NCI-H2171 (cell line): Measurements from ENCODE around the gene PAPPA2.
"Not testable (repeated sequence)": the region's sequence is repeated elsewhere in the genome, so short reads cannot be mapped to it uniquely, and the experiment has no call there.

Experiments used
- DNase-seq: peaks from one replicate; lab custom pipeline; 2025; lab: John Stamatoyannopoulos, UW

Gene PAPPA2

GRCh38 chr1:176696109-176696508 lies 233.1 kb downstream of the PAPPA2 start:
- no peak for DNase-seq

- no peak for DNase-seq
Observed at GRCh38 chr1:176696689-176697088, 233.7 kb downstream of the PAPPA2 start.

- DNase-seq = no peak
Observed at GRCh38 chr1:176699821-176700220, 236.8 kb downstream of the PAPPA2 start.

GRCh38 chr1:176701151-176701866 lies 238.3 kb downstream of the PAPPA2 start:
- no peak for DNase-seq

- no peak for DNase-seq
Observed at GRCh38 chr1:176702901-176703300, 239.9 kb downstream of the PAPPA2 start.

- DNase-seq = no peak
Observed at GRCh38 chr1:176705585-176705984, 242.6 kb downstream of the PAPPA2 start.

DNA sequence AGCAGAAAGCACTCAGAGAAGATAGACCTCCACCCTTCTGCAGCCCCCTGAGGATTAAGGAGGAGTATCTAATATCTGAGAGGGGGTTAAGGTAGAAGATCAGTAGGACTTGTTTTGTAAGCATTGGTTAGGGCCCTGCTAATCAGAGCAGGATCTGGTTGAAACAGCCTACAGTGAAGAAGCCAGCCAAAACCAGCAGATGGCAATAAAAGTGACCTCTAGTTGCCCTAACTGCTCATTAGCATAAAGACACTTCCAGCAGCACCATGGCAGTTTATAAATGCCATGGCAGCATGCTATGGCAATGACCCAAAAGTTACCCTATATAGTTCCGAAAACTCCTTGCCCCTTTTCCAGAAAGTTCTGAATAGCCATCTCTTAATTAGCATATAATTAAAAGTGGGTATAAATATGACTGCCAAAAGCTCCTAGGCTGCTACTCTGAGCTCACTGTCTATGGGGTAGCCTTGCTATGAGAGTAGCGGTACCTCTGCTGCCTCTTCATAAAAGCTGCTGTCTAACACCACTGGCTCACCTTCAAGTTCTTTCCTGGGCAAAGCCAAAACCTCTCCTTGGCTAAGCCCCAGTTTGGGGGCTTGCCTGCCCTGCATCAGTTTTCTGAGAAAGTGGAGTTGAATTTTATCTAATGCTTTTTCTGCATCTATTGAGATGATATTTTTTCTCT lies 254.2 kb downstream of the PAPPA2 start:
- no peak for DNase-seq

DNA sequence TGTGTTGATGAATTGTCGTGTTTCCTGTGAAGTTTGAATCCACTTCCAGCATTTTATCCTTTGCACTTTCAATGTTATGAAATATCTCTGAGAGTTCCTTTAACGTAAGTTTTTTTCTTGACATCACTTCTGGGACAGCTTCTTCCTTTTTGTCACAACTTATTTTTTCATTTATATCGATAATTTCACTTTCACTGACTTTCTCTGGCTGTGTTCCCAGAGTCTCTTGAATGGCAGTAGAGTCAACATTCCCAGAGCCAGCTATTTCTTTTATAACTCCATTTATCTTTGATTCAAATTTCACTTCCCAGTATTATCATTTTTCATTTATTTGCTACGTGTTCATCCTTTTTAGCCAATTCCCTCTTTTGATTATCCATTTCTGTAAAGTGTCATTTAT lies 256.5 kb downstream of the PAPPA2 start:
- DNase-seq = no peak

DNA sequence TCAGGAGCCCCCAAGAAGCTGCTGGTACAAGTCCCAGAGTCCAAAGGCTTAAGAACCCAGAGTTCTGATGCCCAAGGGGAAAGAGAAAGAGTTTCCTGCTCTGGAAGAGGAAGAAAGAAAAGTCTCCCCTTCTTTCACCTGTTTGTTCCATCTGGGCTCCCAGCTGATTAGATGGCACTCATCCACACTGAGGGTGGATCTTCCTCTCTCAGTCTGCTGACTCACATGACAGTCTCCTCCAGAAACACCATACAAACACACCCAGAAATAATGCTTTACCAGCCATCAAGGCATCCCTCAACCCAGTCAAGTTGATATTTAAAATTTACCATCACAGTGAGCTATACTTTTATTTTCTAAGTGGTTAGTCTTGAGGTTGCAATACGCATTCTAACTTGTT lies 257.9 kb downstream of the PAPPA2 start:
- DNase-seq = no peak

DNA sequence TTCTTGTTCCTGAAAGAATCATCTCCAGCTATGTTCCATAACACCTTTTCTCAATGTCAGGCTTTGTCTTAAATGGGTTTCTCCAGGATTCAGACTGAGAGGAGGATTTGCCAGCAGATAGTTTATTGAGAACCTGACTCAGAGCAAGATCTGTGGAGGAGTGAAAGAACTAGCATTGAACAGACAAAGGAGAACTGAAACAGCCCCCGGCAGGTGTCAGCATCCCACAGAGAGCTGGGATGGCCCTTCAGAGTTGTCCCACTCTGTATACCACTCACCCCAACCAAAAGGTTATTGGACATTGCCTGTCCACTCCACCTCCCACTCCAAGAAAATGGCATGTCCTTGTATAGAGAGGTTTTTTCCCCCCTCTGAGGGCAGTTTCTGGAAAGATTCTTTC lies 270.7 kb downstream of the PAPPA2 start:
- DNase-seq = no peak

DNA sequence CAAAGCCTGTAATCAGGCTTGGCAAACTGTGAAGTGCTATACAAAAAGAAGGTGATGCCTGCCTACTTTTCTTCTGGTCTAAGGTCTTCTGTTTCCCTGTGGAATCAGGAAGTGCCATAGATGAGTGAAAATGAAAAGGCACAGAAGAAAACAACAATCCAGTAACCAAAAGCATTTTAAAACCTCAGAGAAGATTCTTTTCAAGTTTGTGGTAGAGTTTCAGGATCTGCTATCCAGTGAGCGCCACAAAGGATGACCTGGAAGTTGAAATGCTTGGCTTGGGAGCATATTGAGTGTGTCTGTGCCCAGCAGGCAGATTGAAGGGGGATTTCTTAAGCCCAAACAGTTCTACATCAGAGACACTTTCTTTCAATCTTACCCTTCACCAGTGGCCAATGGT lies 272.2 kb downstream of the PAPPA2 start:
- no peak for DNase-seq

GRCh38 chr1:176736015-176736414 lies 273.0 kb downstream of the PAPPA2 start:
- no peak for DNase-seq

GRCh38 chr1:176741181-176741580 lies 278.2 kb downstream of the PAPPA2 start:
- no peak for DNase-seq

GRCh38 chr1:176742322-176742721 lies 279.3 kb downstream of the PAPPA2 start:
- DNase-seq = no peak

- no peak for DNase-seq
Observed at GRCh38 chr1:176744142-176744541, 281.2 kb downstream of the PAPPA2 start.

- DNase-seq = no peak
Observed at GRCh38 chr1:176745945-176746344, 283.0 kb downstream of the PAPPA2 start.

DNA sequence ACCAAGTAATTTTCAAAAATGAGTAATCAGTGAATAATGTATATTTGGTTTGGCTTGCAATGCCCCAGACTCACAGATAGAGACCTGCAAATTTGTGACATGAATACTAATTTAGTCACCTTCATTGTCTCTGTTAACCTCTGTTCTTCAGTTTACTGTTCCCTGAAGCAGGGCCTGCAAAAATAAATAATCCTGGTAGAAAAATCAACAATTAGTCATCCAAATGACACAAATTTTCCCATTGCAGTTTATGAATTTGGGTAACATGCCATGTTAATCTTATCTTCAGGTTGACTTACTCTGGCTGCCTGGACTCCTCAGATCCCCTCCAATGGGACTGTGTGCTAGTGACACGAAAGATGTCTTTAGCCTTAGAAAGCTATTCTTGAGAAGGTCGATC lies 289.5 kb downstream of the PAPPA2 start:
- DNase-seq = no peak

- DNase-seq = no peak
Observed at GRCh38 chr1:176754676-176755075, 291.7 kb downstream of the PAPPA2 start.

- not testable (repeated sequence) for DNase-seq
Observed at GRCh38 chr1:176756817-176757216, 293.8 kb downstream of the PAPPA2 start.

- DNase-seq = no peak
Observed at GRCh38 chr1:176765608-176766007, 302.6 kb downstream of the PAPPA2 start.

DNA sequence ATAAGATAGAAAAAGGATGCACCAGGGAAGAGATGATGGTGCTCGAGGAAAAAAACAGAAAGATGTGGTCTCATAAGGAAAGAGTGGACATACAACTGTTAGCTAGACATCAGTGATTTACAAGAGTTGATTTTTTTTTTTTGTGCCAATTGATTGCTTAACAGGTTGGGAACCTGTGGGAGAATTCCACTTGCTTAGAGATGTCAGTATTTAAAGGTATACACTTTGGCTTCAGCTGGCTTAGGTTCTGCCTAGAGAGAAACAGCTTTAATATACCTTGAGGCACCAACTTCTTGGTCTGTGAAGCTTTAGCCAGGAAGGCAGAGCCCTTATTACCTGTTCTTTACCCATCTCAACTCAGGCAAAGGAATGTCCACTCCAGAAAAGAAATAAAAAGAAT lies 303.8 kb downstream of the PAPPA2 start:
- DNase-seq = no peak

DNA sequence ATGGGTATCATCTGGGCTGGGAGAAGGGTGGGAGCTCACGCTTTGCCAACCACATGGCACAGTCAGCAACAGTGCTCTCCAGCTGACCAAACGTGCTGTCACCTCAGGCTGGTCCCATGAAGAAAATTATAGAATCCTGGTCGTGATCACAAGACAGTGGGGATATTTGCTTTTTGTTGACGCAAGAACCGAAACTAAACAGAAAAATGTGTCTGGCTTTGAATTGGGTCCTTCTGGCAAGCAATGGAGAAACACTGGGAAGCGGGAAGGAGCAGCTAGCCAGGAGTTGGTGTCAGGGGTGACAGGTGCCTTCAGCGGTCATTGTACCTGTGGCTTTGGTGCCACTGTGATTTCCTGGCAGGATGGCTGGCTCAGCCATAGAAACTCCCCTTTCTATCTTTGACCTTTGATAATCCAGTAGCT lies 304.8 kb downstream of the PAPPA2 start:
- no peak for DNase-seq

DNA sequence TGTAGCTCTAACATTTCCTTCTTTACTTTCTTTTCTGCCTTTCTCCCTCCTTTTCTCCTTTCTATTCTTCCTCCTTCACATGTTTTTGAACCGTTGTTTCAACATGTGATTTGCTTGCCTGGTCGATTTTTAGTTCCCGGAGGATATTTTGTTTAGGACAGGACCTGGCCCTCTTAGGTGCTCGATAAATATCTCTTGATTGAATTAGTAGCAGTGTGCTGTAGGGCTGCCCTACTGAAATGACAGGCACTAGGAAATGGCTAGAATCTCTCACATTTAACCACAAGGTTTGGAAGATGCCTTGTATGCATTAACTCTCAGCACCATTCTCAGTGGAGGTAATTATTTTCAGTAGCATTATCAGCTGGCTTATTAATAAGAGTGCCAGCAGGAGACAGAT lies 305.6 kb downstream of the PAPPA2 start:
- DNase-seq = no peak

- DNase-seq = no peak
Observed at GRCh38 chr1:176770066-176770465, 307.1 kb downstream of the PAPPA2 start.
